Fibroblast of lung (primary cell): ENCODE measurements around the gene ARHGEF4.

Source experiments
- CTCF ChIP-seq, 2 donors: IDR thresholded peaks in 1 of 2; conservative IDR thresholded peaks in 1 of 2; 1 replicate in 1 of 2; 2 replicates in 1 of 2; pipeline ENCODE4 v1.5.1; 2011 to 2012; ENCODE audit warnings: low read length in 2 of 2, control low read depth in 1 of 2, inconsistent platforms in 1 of 2, low read depth in 1 of 2, mild to moderate bottlenecking in 1 of 2
- EZH2 ChIP-seq: IDR thresholded peaks from 2 replicates; pipeline ENCODE4 v1.5.1; 2012; ENCODE audit warnings: low read length, control low read depth, mild to moderate bottlenecking; ENCODE audit errors: missing control alignments

GRCh38 chr2:130818809-130819208, 17.9 kb upstream of the ARHGEF4 start:
- TF ChIP-seq EZH2 (no peak), CTCF (conservative IDR thresholded peaks at IDR 0.05 in 1 of 2, IDR thresholded peaks at IDR 0.05 in 1 of 2; ENCODE audit: low read depth in 1 of 2, low read length in 2 of 2) (no peak)
